ENCODE results near the gene HRH1.

GRCh38 chr3:11284011-11284410, 129.7 kb downstream of the HRH1 start:
- TF ChIP-seq CTCF (IDR thresholded peaks at IDR 0.05) (no peak), POLR2AphosphoS5 (IDR thresholded peaks at IDR 0.05) (no peak)

All from esophagus muscularis mucosa (tissue), 3 donors.